ENCODE data around the gene KCNJ10.
A peak's percentile ranks its signal among the peaks of the same experiment; 100 is the strongest.

KCNJ10 gene

DNA sequence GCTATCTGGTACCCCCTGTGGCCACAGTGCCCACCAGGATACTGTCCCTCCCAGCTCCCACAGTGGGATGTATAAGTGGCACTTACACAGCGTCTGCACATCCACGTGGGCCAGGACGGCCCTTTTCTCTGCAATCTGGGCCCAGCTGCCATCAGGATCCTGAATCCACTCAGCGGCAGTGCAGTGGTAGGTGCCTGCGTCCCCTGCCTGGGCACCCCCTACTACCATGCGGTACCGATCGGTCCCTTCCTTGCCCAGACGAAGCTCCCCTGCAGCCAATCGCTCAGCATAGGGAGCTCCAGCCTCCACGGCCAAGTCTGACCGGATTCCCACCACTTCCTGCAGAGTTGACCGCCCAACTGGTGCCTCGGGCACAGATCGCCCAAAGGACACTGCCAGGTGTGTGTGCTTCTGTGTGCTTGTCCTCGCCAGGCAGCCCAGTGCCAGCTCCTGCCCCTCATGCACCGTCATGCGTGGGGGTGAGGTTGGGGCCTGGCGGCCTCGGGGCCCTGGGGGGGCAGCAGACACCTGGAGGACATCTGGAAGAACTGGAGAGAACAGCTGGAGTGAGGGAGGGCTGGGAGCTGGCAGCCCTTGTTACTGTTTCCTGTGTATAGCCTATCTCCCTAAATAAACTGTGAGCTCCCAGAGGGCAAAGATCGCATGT is 23.8 kb upstream of the KCNJ10 start:
- no peak overlapping the region for H3K4me3 ChIP-seq (ENCODE audit: low read length in 2 of 2)
- no peak overlapping the region for H3K4me2 ChIP-seq (ENCODE audit: insufficient read depth, low read length, poor library complexity, severe bottlenecking)
- no peak overlapping the region for H4K91ac ChIP-seq (ENCODE audit: low read depth, low read length, poor library complexity)
- no peak overlapping the region for H3K18ac ChIP-seq (ENCODE audit: low read length)
- H3K14ac ChIP-seq (ENCODE audit: low read length) = no peak overlapping the region
- H3K4ac ChIP-seq (ENCODE audit: low read length) = no peak overlapping the region
- H4K8ac ChIP-seq (ENCODE audit: low read depth, low read length) = no peak overlapping the region
- peak overlapping the region; percentile 51 for H3K9ac ChIP-seq (ENCODE audit: low read depth, low read length, poor library complexity)
- H2BK15ac ChIP-seq (ENCODE audit: low read length) = no peak overlapping the region
- peaks cover 0 to 8% of the 10 kb centered on the region in 2 donors for H3K36me3 ChIP-seq (replicated peaks in 1 of 2; ENCODE audit: control insufficient read depth in 2 of 2, insufficient read depth in 2 of 2, low read length in 2 of 2)
- H2BK12ac ChIP-seq (ENCODE audit: low read length) = no peak overlapping the region
- no peak overlapping the region for H2BK120ac ChIP-seq (ENCODE audit: low read depth, low read length)
- no peak overlapping the region for H2AFZ ChIP-seq (ENCODE audit: low read length)
- no peaks in the 10 kb centered on the region for H3K27me3 ChIP-seq (ENCODE audit: control insufficient read depth in 3 of 3, insufficient read depth in 3 of 3, low read depth in 1 of 3, low read length in 3 of 3)
- no peaks in the 10 kb centered on the region for H3K79me1 ChIP-seq (ENCODE audit: low read depth, low read length)
- H3K23ac ChIP-seq (ENCODE audit: low read depth, low read length, poor library complexity) = peak overlapping the region; percentile 67
- H3K9me3 ChIP-seq (replicated peaks in 1 of 2; ENCODE audit: control insufficient read depth in 2 of 2, insufficient read depth in 1 of 2, low read depth in 1 of 2, low read length in 2 of 2) = no peaks in the 10 kb centered on the region
- no peak for DNase-seq (ENCODE audit: low spot score)
- H2BK5ac ChIP-seq (ENCODE audit: low read length) = no peak overlapping the region
- H3K27ac ChIP-seq (replicated peaks; ENCODE audit: low read length) = no peak overlapping the region
- H2AK5ac ChIP-seq (ENCODE audit: low read depth, low read length) = peak overlapping the region; percentile 76
- H3K4me1 ChIP-seq (ENCODE audit: control insufficient read depth in 2 of 2, insufficient read depth in 1 of 2, low read depth in 1 of 2, low read length in 2 of 2) = peaks cover 18 to 25% of the 10 kb centered on the region in 2 donors
- WGBS, 2 donors (ENCODE audit: extremely low coverage in 2 of 2, insufficient read length in 2 of 2, insufficient replicate concordance in 1 of 2) = no CpG with 5 or more reads among the region's 21 CpGs

DNA sequence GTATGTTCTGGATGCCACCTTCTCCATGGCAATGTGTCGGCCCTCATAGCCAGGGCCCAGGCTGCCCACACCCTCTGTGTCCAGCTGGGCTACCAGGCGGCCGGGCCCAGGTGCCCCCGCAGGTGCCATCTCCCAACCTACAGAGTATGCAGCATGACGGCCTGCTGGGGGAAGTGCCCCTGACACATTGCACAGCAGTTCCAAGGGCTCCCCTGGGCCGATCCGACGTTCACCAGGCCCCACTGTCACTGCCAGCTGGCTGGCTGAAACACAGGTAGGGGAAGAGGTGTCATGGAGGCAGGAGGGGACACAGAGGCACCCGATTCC is 23.1 kb upstream of the KCNJ10 start:
- Histone ChIP-seq H4K91ac (ENCODE audit: low read depth, low read length, poor library complexity) (no peak overlapping the region), H3K18ac (ENCODE audit: low read length) (no peak overlapping the region), H3K4me2 (ENCODE audit: insufficient read depth, low read length, poor library complexity, severe bottlenecking) (no peak overlapping the region), H3K4me3 (ENCODE audit: low read length in 2 of 2) (no peak overlapping the region), H3K4me1 (ENCODE audit: control insufficient read depth in 2 of 2, insufficient read depth in 1 of 2, low read depth in 1 of 2, low read length in 2 of 2) (peaks cover 18 to 25% of the 10 kb centered on the region in 2 donors), H3K27me3 (ENCODE audit: control insufficient read depth in 3 of 3, insufficient read depth in 3 of 3, low read depth in 1 of 3, low read length in 3 of 3) (no peaks in the 10 kb centered on the region), H2AFZ (ENCODE audit: low read length) (no peak overlapping the region), H3K36me3 (replicated peaks in 1 of 2; ENCODE audit: control insufficient read depth in 2 of 2, insufficient read depth in 2 of 2, low read length in 2 of 2) (peaks cover 0 to 8% of the 10 kb centered on the region in 2 donors), H3K23ac (ENCODE audit: low read depth, low read length, poor library complexity) (no peak overlapping the region), H2AK5ac (ENCODE audit: low read depth, low read length) (peak overlapping the region; percentile 54), H2BK12ac (ENCODE audit: low read length) (no peak overlapping the region), H3K9ac (ENCODE audit: low read depth, low read length, poor library complexity) (no peak overlapping the region), H3K79me1 (ENCODE audit: low read depth, low read length) (no peaks in the 10 kb centered on the region), H4K8ac (ENCODE audit: low read depth, low read length) (no peak overlapping the region), H2BK5ac (ENCODE audit: low read length) (peak overlapping the region; percentile 18), H3K14ac (ENCODE audit: low read length) (no peak overlapping the region), H2BK15ac (ENCODE audit: low read length) (no peak overlapping the region), H3K4ac (ENCODE audit: low read length) (no peak overlapping the region), H3K27ac (replicated peaks; ENCODE audit: low read length) (no peak overlapping the region), H3K9me3 (replicated peaks in 1 of 2; ENCODE audit: control insufficient read depth in 2 of 2, insufficient read depth in 1 of 2, low read depth in 1 of 2, low read length in 2 of 2) (no peaks in the 10 kb centered on the region), H2BK120ac (ENCODE audit: low read depth, low read length) (no peak overlapping the region)
- no CpG with 5 or more reads among the region's 9 CpGs for WGBS, 2 donors (ENCODE audit: extremely low coverage in 2 of 2, insufficient read length in 2 of 2, insufficient replicate concordance in 1 of 2)
- DNase-seq (ENCODE audit: low spot score) = no peak

DNA sequence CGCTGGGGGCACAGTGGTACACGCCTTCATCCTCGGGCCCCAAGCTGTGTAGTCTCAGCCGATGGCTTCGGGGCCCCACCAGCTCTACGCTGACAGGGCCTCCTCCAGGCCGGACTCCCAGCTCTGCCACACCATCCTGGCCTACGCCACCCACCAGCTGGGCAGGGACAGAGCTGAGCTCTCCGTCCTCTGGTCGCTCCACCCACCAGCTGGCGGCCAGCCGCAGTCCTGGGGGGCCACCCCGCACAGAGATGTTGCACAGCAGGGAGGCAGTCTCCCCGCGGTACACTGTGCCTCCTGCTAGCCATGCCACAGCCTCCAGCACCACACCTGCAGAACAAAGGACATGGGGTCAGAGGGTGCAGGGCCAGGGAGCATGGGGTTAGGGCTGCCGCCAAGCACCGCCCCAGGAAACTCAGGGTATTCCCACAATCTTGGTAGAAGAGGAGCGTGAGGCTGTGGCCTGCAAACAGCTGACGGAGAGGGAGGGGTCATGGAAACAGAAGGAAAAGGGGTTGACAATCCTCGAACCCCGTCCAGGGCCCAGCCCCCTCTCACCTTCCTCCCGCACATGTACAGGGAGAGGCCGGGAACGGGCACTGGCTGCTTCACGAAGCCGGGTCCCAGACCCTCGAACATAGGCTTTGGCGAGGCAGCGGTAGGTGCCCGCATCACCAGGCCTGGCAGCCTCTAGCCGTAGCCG is 22.6 kb upstream of the KCNJ10 start:
- H3K4me1 ChIP-seq (ENCODE audit: control insufficient read depth in 2 of 2, insufficient read depth in 1 of 2, low read depth in 1 of 2, low read length in 2 of 2) = peaks cover 14 to 20% of the 10 kb centered on the region in 2 donors
- DNase-seq (ENCODE audit: low spot score) = no peak
- H2BK5ac ChIP-seq (ENCODE audit: low read length) = peak overlapping the region; percentile 18
- peak overlapping the region; percentile 82 for H4K91ac ChIP-seq (ENCODE audit: low read depth, low read length, poor library complexity)
- H3K18ac ChIP-seq (ENCODE audit: low read length) = peak overlapping the region; percentile 19
- no peak overlapping the region for H3K4me3 ChIP-seq (ENCODE audit: low read length in 2 of 2)
- H2AFZ ChIP-seq (ENCODE audit: low read length) = no peak overlapping the region
- peak overlapping the region; percentile 58 for H3K4ac ChIP-seq (ENCODE audit: low read length)
- peaks cover 0 to 8% of the 10 kb centered on the region in 2 donors for H3K36me3 ChIP-seq (replicated peaks in 1 of 2; ENCODE audit: control insufficient read depth in 2 of 2, insufficient read depth in 2 of 2, low read length in 2 of 2)
- H3K27me3 ChIP-seq (ENCODE audit: control insufficient read depth in 3 of 3, insufficient read depth in 3 of 3, low read depth in 1 of 3, low read length in 3 of 3) = no peaks in the 10 kb centered on the region
- no peak overlapping the region for H2BK12ac ChIP-seq (ENCODE audit: low read length)
- no peak overlapping the region for H2AK5ac ChIP-seq (ENCODE audit: low read depth, low read length)
- H3K9ac ChIP-seq (ENCODE audit: low read depth, low read length, poor library complexity) = peak overlapping the region; percentile 72
- no peak overlapping the region for H3K27ac ChIP-seq (replicated peaks; ENCODE audit: low read length)
- WGBS, 2 donors (ENCODE audit: extremely low coverage in 2 of 2, insufficient read length in 2 of 2, insufficient replicate concordance in 1 of 2) = no CpG with 5 or more reads among the region's 32 CpGs
- H3K14ac ChIP-seq (ENCODE audit: low read length) = no peak overlapping the region
- H3K23ac ChIP-seq (ENCODE audit: low read depth, low read length, poor library complexity) = peak overlapping the region; percentile 36
- H3K4me2 ChIP-seq (ENCODE audit: insufficient read depth, low read length, poor library complexity, severe bottlenecking) = no peak overlapping the region
- no peaks in the 10 kb centered on the region for H3K79me1 ChIP-seq (ENCODE audit: low read depth, low read length)
- no peak overlapping the region for H2BK120ac ChIP-seq (ENCODE audit: low read depth, low read length)
- H4K8ac ChIP-seq (ENCODE audit: low read depth, low read length) = no peak overlapping the region
- H2BK15ac ChIP-seq (ENCODE audit: low read length) = peak overlapping the region; percentile 61
- H3K9me3 ChIP-seq (replicated peaks in 1 of 2; ENCODE audit: control insufficient read depth in 2 of 2, insufficient read depth in 1 of 2, low read depth in 1 of 2, low read length in 2 of 2) = no peaks in the 10 kb centered on the region

DNA sequence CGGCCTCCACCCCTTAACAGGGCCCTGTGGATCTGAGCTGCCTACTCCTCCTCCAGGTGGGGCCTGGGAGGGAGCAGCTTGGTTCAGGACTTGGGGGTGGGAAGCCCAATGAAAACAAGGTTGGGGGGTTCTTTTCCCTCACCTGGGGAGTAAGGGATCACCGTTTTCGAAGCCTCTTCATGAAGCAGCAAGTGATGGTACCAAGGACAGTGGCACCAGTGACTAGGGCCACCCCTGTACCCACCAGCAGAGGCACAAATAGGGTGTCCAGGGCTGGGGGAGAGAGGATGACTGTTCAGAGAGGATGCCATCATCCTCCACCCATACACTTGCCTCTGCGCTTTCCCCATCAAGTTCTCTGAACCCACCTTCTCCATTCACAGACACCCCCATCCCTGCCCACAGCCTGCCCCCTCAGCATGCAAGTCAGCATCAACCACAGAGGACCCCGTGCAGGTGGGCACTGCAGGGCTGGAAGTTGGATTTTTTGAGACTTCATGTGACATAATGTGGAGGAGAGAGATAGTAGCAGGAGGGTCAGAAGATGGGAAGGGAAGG is 21.8 kb upstream of the KCNJ10 start:
- Histone ChIP-seq H3K9me3 (replicated peaks in 1 of 2; ENCODE audit: control insufficient read depth in 2 of 2, insufficient read depth in 1 of 2, low read depth in 1 of 2, low read length in 2 of 2) (no peaks in the 10 kb centered on the region), H3K36me3 (replicated peaks in 1 of 2; ENCODE audit: control insufficient read depth in 2 of 2, insufficient read depth in 2 of 2, low read length in 2 of 2) (peaks cover 0 to 8% of the 10 kb centered on the region in 2 donors), H2AK5ac (ENCODE audit: low read depth, low read length) (no peak overlapping the region), H3K4me3 (ENCODE audit: low read length in 2 of 2) (no peak overlapping the region), H4K8ac (ENCODE audit: low read depth, low read length) (no peak overlapping the region), H3K23ac (ENCODE audit: low read depth, low read length, poor library complexity) (no peak overlapping the region), H2BK15ac (ENCODE audit: low read length) (no peak overlapping the region), H3K18ac (ENCODE audit: low read length) (no peak overlapping the region), H3K9ac (ENCODE audit: low read depth, low read length, poor library complexity) (no peak overlapping the region), H3K79me1 (ENCODE audit: low read depth, low read length) (no peaks in the 10 kb centered on the region), H4K91ac (ENCODE audit: low read depth, low read length, poor library complexity) (peak overlapping the region; percentile 82), H3K4ac (ENCODE audit: low read length) (no peak overlapping the region), H2BK12ac (ENCODE audit: low read length) (no peak overlapping the region), H3K27me3 (ENCODE audit: control insufficient read depth in 3 of 3, insufficient read depth in 3 of 3, low read depth in 1 of 3, low read length in 3 of 3) (no peaks in the 10 kb centered on the region), H2BK5ac (ENCODE audit: low read length) (no peak overlapping the region), H2BK120ac (ENCODE audit: low read depth, low read length) (no peak overlapping the region), H3K27ac (replicated peaks; ENCODE audit: low read length) (no peak overlapping the region), H3K4me2 (ENCODE audit: insufficient read depth, low read length, poor library complexity, severe bottlenecking) (no peak overlapping the region), H3K4me1 (ENCODE audit: control insufficient read depth in 2 of 2, insufficient read depth in 1 of 2, low read depth in 1 of 2, low read length in 2 of 2) (peaks cover 11 to 13% of the 10 kb centered on the region in 2 donors), H2AFZ (ENCODE audit: low read length) (no peak overlapping the region), H3K14ac (ENCODE audit: low read length) (no peak overlapping the region)
- no CpG with 5 or more reads among the region's 5 CpGs for WGBS, 2 donors (ENCODE audit: extremely low coverage in 2 of 2, insufficient read length in 2 of 2, insufficient replicate concordance in 1 of 2)
- no peak for DNase-seq (ENCODE audit: low spot score)

All from neuronal stem cell (in vitro differentiated cells).